H9 (cell line): ENCODE results near the gene RORB. TPM values are rescaled to one million over a fixed set of nuclear protein-coding genes. Genes with fewer than 3 reads are reported as not detected.

Experiments
- DNase-seq: peaks from one replicate; pipeline ENCODE4 v3.0.0-alpha.2; 2017
- H2AFZ ChIP-seq: one replicate; pipeline ENCODE4 v1.6.1; 2013; ENCODE audit warnings: mild to moderate bottlenecking, low read length, control low read depth, moderate library complexity
- H2AK5ac ChIP-seq: 2 replicates; pipeline ENCODE4 v1.6.1; 2013; ENCODE audit warnings: low read length, control low read depth, mixed read lengths; ENCODE audit not compliant: insufficient read length
- H2BK120ac ChIP-seq: one replicate; pipeline ENCODE4 v1.6.1; 2013; ENCODE audit warnings: low read depth, mild to moderate bottlenecking, low read length, control low read depth, inconsistent platforms; ENCODE audit not compliant: poor library complexity, severe bottlenecking
- H2BK12ac ChIP-seq: 2 replicates; pipeline ENCODE4 v1.6.1; 2013; ENCODE audit warnings: low read length, control low read depth, mixed read lengths, low read depth; ENCODE audit not compliant: insufficient read length
- H2BK15ac ChIP-seq: 2 replicates; pipeline ENCODE4 v1.6.1; 2013; ENCODE audit warnings: low read depth, low read length, control low read depth
- H2BK20ac ChIP-seq: one replicate; pipeline ENCODE4 v1.6.1; 2013; ENCODE audit warnings: low read depth, mild to moderate bottlenecking, low read length, control low read depth, inconsistent platforms; ENCODE audit not compliant: poor library complexity, severe bottlenecking
- H2BK5ac ChIP-seq: 2 replicates; pipeline ENCODE4 v1.6.1; 2013; ENCODE audit warnings: low read length, control low read depth, mixed read lengths; ENCODE audit not compliant: insufficient read length
- H3K14ac ChIP-seq: 2 replicates; pipeline ENCODE4 v1.6.1; 2013; ENCODE audit warnings: low read length, control low read depth; ENCODE audit not compliant: insufficient read depth
- H3K18ac ChIP-seq: 2 replicates; pipeline ENCODE4 v1.6.1; 2013; ENCODE audit warnings: low read depth, mild to moderate bottlenecking, mixed read lengths, low read length, control low read depth; ENCODE audit not compliant: insufficient read length
- H3K23ac ChIP-seq: 2 replicates; pipeline ENCODE4 v1.6.1; 2013; ENCODE audit warnings: low read length, control low read depth, mixed read lengths, low read depth; ENCODE audit not compliant: insufficient read length
- H3K23me2 ChIP-seq: 2 replicates; pipeline ENCODE4 v1.6.1; 2013; ENCODE audit warnings: low read depth, mild to moderate bottlenecking, mixed read lengths, low read length, control low read depth; ENCODE audit not compliant: insufficient read length, poor library complexity, severe bottlenecking
- H3K27ac ChIP-seq: 2 replicates; pipeline ENCODE4 v1.5.1; 2013; ENCODE audit warnings: low read length, control low read depth, mixed read lengths, low read depth; ENCODE audit not compliant: insufficient read length
- H3K27me3 ChIP-seq: 2 replicates; pipeline ENCODE4 v1.6.1; 2013; ENCODE audit warnings: low read length, control low read depth, inconsistent platforms; ENCODE audit not compliant: insufficient read depth
- H3K4ac ChIP-seq: 2 replicates; pipeline ENCODE4 v1.6.1; 2013; ENCODE audit warnings: low read depth, mild to moderate bottlenecking, control low read depth, inconsistent platforms, low read length, moderate library complexity
- H3K4me1 ChIP-seq: 2 replicates; pipeline ENCODE4 v1.6.1; 2013; ENCODE audit warnings: low read length, control low read depth, inconsistent platforms; ENCODE audit not compliant: insufficient read depth
- H3K4me2 ChIP-seq: 2 replicates; pipeline ENCODE4 v1.6.1; 2013; ENCODE audit warnings: low read length, control low read depth, mixed read lengths; ENCODE audit not compliant: insufficient read length, insufficient read depth
- H3K56ac ChIP-seq: 2 replicates; pipeline ENCODE4 v1.6.1; 2013; ENCODE audit warnings: low read depth, mild to moderate bottlenecking, mixed read lengths, low read length, control low read depth; ENCODE audit not compliant: insufficient read length
- H3K79me1 ChIP-seq: 2 replicates; pipeline ENCODE4 v1.6.1; 2013; ENCODE audit warnings: low read depth, mild to moderate bottlenecking, moderate library complexity, low read length, control low read depth, inconsistent platforms; ENCODE audit not compliant: insufficient read depth, poor library complexity, severe bottlenecking
- H3K79me2 ChIP-seq: 2 replicates; pipeline ENCODE4 v1.6.1; 2013; ENCODE audit warnings: low read length, control low read depth, inconsistent platforms; ENCODE audit not compliant: insufficient read depth
- H3K9ac ChIP-seq: 2 replicates; pipeline ENCODE4 v1.6.1; 2013; ENCODE audit warnings: low read length, control low read depth, mixed read lengths; ENCODE audit not compliant: insufficient read length; ENCODE audit errors: extremely low read depth
- H3K9me3 ChIP-seq: one replicate; pipeline ENCODE4 v1.6.1; 2013; ENCODE audit warnings: low read depth, low read length, inconsistent platforms; ENCODE audit not compliant: control insufficient read depth
- H3T11ph ChIP-seq: one replicate; pipeline ENCODE4 v1.6.1; 2013; ENCODE audit warnings: mild to moderate bottlenecking, low read length, control low read depth, inconsistent platforms
- H4K20me1 ChIP-seq: one replicate; pipeline ENCODE4 v1.6.1; 2013; ENCODE audit not compliant: control insufficient read depth, insufficient read length, insufficient read depth
- H4K5ac ChIP-seq: 2 replicates; pipeline ENCODE4 v1.6.1; 2013; ENCODE audit warnings: low read depth, mild to moderate bottlenecking, mixed read lengths, low read length, control low read depth; ENCODE audit not compliant: insufficient read length
- H4K8ac ChIP-seq: replicated peaks from 2 replicates; pipeline ENCODE4 v1.6.1; 2013; ENCODE audit warnings: low read length, control low read depth, mixed read lengths, low read depth; ENCODE audit not compliant: insufficient read length
- H4K91ac ChIP-seq: 2 replicates; pipeline ENCODE4 v1.6.1; 2013; ENCODE audit warnings: low read depth, mild to moderate bottlenecking, moderate library complexity, mixed read lengths, low read length, control low read depth; ENCODE audit not compliant: insufficient read length
- H3K27ac Mint-ChIP-seq, 3 experiments: 2 replicates in 2 of 3; 3 replicates in 1 of 3; pipeline ENCODE4 v1.8.0; 2020 to 2021; ENCODE audit warnings: mixed read lengths in 3 of 3, mild to moderate bottlenecking in 1 of 3, moderate library complexity in 1 of 3
- H3K27me3 Mint-ChIP-seq: 2 replicates; pipeline ENCODE4 v1.8.0; 2021; ENCODE audit warnings: low read depth, mild to moderate bottlenecking, moderate library complexity, mixed read lengths
- H3K36me3 Mint-ChIP-seq, 3 experiments: 2 replicates in 2 of 3; 3 replicates in 1 of 3; pipeline ENCODE4 v1.8.0; 2020 to 2021; ENCODE audit warnings: low read depth in 3 of 3, mixed read lengths in 3 of 3; ENCODE audit not compliant: insufficient read depth in 1 of 3
- H3K4me1 Mint-ChIP-seq, 2 experiments: 2 replicates each; pipeline ENCODE4 v1.8.0; 2020; ENCODE audit warnings: mixed read lengths in 2 of 2
- H3K4me3 Mint-ChIP-seq, 2 experiments: 2 replicates in 1 of 2; 3 replicates in 1 of 2; pipeline ENCODE4 v1.8.0; 2020 to 2021; ENCODE audit warnings: mild to moderate bottlenecking in 2 of 2, mixed read lengths in 2 of 2, moderate library complexity in 1 of 2
- H3K9me3 Mint-ChIP-seq, 2 experiments: 2 replicates in 1 of 2; 3 replicates in 1 of 2; pipeline ENCODE4 v1.8.0; 2020; ENCODE audit warnings: mild to moderate bottlenecking in 2 of 2, mixed read lengths in 2 of 2, moderate library complexity in 1 of 2
- CTCF ChIP-seq: fragments of 200-600 bp; sonication (generic); conservative IDR thresholded peaks from 3 replicates; pipeline ENCODE4 v1.8.0; 2021; ENCODE audit warnings: antibody characterized with exemption, mild to moderate bottlenecking
- WGBS: extraction: QIAGEN DNeasy Blood & Tissue Kit; methylation state at CpG from one replicate; pipeline ENCODE4 v1.1.7; 2013; ENCODE audit warnings: missing lambda C conversion rate, low lambda C conversion rate, mixed read lengths; ENCODE audit not compliant: insufficient read length; ENCODE audit errors: extremely low coverage; 5-methylcytosine and 5-hydroxymethylcytosine counted together
- total RNA-seq: library from RNA; stranded (reverse); gene quantifications from 2 replicates; pipeline ENCODE4 v1.2.1, GENCODE V29; 2021

RORB gene
- total RNA-seq, 1 experiment from 2014 or later, result 0.31 TPM

GRCh38 chr9:74449060-74449459 is 48.1 kb upstream of the RORB start:
- no peak overlapping the region for H3K18ac ChIP-seq
- no peak overlapping the region for H3T11ph ChIP-seq
- no peak overlapping the region for H2BK5ac ChIP-seq
- Mint-ChIP-seq H3K9me3 (no peaks in the 10 kb centered on the region), H3K4me3 (no peak overlapping the region), H3K4me1 (peaks cover 14 to 17% of the 10 kb centered on the region in 2 experiments), H3K27me3 (no peaks in the 10 kb centered on the region), H3K36me3 (no peaks in the 10 kb centered on the region), H3K27ac (no peak overlapping the region)
- H2AK5ac ChIP-seq, result no peak overlapping the region
- no peak overlapping the region for H4K91ac ChIP-seq
- H2BK20ac ChIP-seq, result no peak overlapping the region
- no peak overlapping the region for H3K23ac ChIP-seq
- H3K27ac ChIP-seq, result no peak overlapping the region
- H4K5ac ChIP-seq, result no peak overlapping the region
- H3K4me1 ChIP-seq, result no peaks in the 10 kb centered on the region
- no peak overlapping the region for H2BK15ac ChIP-seq
- H4K8ac ChIP-seq, result no peak overlapping the region
- H3K79me2 ChIP-seq, result no peaks in the 10 kb centered on the region
- no peak for DNase-seq
- WGBS, result no CpG with 5 or more reads among the region's 2 CpGs
- no peak overlapping the region for H3K4me2 ChIP-seq
- H3K4ac ChIP-seq, result no peak overlapping the region
- H4K20me1 ChIP-seq, result no peaks in the 10 kb centered on the region
- H3K9ac ChIP-seq, result no peak overlapping the region
- no peak overlapping the region for H2BK120ac ChIP-seq
- H3K23me2 ChIP-seq, result no peaks in the 10 kb centered on the region
- H3K9me3 ChIP-seq, result no peaks in the 10 kb centered on the region
- H3K27me3 ChIP-seq, result no peaks in the 10 kb centered on the region
- H2AFZ ChIP-seq, result no peak overlapping the region
- H3K14ac ChIP-seq, result no peak overlapping the region
- TF ChIP-seq CTCF, result no peak
- no peak overlapping the region for H3K56ac ChIP-seq
- no peak overlapping the region for H2BK12ac ChIP-seq
- no peaks in the 10 kb centered on the region for H3K79me1 ChIP-seq
